H1 (cell line): ENCODE data around the gene RNPS1. TPM values are rescaled to one million over a fixed set of nuclear protein-coding genes. Genes with fewer than 3 reads are reported as not detected.
A peak's percentile ranks its signal among the peaks of the same experiment; 100 is the strongest.

Experiments used
- CTCF ChIA-PET: fragments of 300-600 bp; sonication (Branson Sonifier 250); formaldehyde crosslinking; loops from one replicate; lab custom pipeline; 2021; ENCODE audit not compliant: partially characterized antibody; lab: Charles Lee
- POLR2A ChIA-PET: fragments of 300-600 bp; sonication (Branson Sonifier 250); formaldehyde crosslinking; loops from one replicate; lab custom pipeline; 2021; ENCODE audit warnings: inconsistent platforms; ENCODE audit not compliant: partially characterized antibody; lab: Charles Lee
- DNase-seq, 2 experiments: peaks; one replicate each; pipeline versions ENCODE4 v3.0.0 to v3.0.0-alpha.2; 2010 to 2022; ENCODE audit warnings: low spot score in 2 of 2, low read depth in 1 of 2, mixed read lengths in 1 of 2
- FAIRE-seq: peaks from 2 replicates; lab custom pipeline; 2011; peaks lifted over from hg19 to GRCh38; lab: Jason Lieb, UNC
- H2AFZ ChIP-seq: 2 replicates; pipeline ENCODE4 v1.8.1; 2012; ENCODE audit warnings: low read length, inconsistent platforms
- H2AK5ac ChIP-seq: 2 replicates; pipeline ENCODE4 v1.6.1; 2013; ENCODE audit warnings: low read depth, low read length
- H2BK120ac ChIP-seq: replicated peaks from 2 replicates; pipeline ENCODE3; 2013; ENCODE audit warnings: low read depth, low read length, inconsistent platforms
- H2BK12ac ChIP-seq: 2 replicates; pipeline ENCODE4 v1.6.1; 2013; ENCODE audit warnings: low read depth, low read length
- H2BK15ac ChIP-seq: 2 replicates; pipeline ENCODE4 v1.6.1; 2013; ENCODE audit warnings: low read length
- H2BK20ac ChIP-seq: 2 replicates; pipeline ENCODE4 v1.6.1; 2013; ENCODE audit warnings: low read length
- H2BK5ac ChIP-seq: 2 replicates; pipeline ENCODE4 v1.6.1; 2013; ENCODE audit warnings: low read depth, low read length
- H3K14ac ChIP-seq: 2 replicates; pipeline ENCODE4 v1.6.1; 2013; ENCODE audit warnings: inconsistent platforms; ENCODE audit not compliant: insufficient read length
- H3K18ac ChIP-seq: 2 replicates; pipeline ENCODE4 v1.6.1; 2013; ENCODE audit warnings: low read length; ENCODE audit errors: extremely low read depth
- H3K23ac ChIP-seq: 2 replicates; pipeline ENCODE4 v1.6.1; 2013; ENCODE audit warnings: inconsistent platforms; ENCODE audit not compliant: insufficient read length
- H3K23me2 ChIP-seq: 2 replicates; pipeline ENCODE4 v1.6.1; 2013; ENCODE audit warnings: low read depth, low read length
- H3K27ac ChIP-seq: 2 replicates; pipeline ENCODE4 v1.6.1; 2011; ENCODE audit warnings: low read depth, low read length, inconsistent platforms
- H3K27me3 ChIP-seq, 4 experiments: replicated peaks in 1 of 4; 1 replicate in 1 of 4; 2 replicates in 3 of 4; pipeline versions ENCODE4 v1.6.1 to v1.8.1; 2011 to 2013; ENCODE audit warnings: low read length in 3 of 4, mild to moderate bottlenecking in 3 of 4, inconsistent platforms in 2 of 4, mixed read lengths in 2 of 4, moderate library complexity in 1 of 4; ENCODE audit not compliant: control insufficient read depth in 3 of 4, insufficient read depth in 3 of 4; ENCODE audit errors: extremely low read depth in 1 of 4
- H3K36me3 ChIP-seq, 4 experiments: 2 replicates each; pipeline versions ENCODE4 v1.6.1 to v1.8.1; 2011 to 2013; ENCODE audit warnings: mild to moderate bottlenecking in 4 of 4, low read length in 3 of 4, moderate library complexity in 2 of 4, control low read depth in 1 of 4, inconsistent platforms in 1 of 4; ENCODE audit not compliant: insufficient read depth in 4 of 4, control insufficient read depth in 2 of 4
- H3K4ac ChIP-seq: replicated peaks from 2 replicates; pipeline ENCODE3; 2013; ENCODE audit warnings: low read length, low read depth, mixed read lengths, inconsistent platforms; ENCODE audit not compliant: insufficient read length
- H3K4me1 ChIP-seq, 4 experiments: replicated peaks in 1 of 4; 1 replicate in 1 of 4; 2 replicates in 3 of 4; pipeline versions ENCODE4 v1.6.1 to v1.8.1; 2011 to 2013; ENCODE audit warnings: low read length in 3 of 4, inconsistent platforms in 2 of 4, mixed read lengths in 1 of 4; ENCODE audit not compliant: insufficient read depth in 4 of 4, control insufficient read depth in 3 of 4
- H3K4me2 ChIP-seq, 2 experiments: 2 replicates each; pipeline versions ENCODE4 v1.6.1 to v1.8.1; 2011 to 2013; ENCODE audit warnings: low read depth in 2 of 2, low read length in 2 of 2, control low read depth in 1 of 2, inconsistent platforms in 1 of 2, mild to moderate bottlenecking in 1 of 2; ENCODE audit not compliant: insufficient read depth in 1 of 2
- H3K4me3 ChIP-seq, 4 experiments: fragments of 200-600, 300-600 bp in 1 of 4; sonication (generic), shearing (Covaris generic), sonication (Bioruptor Twin) in 1 of 4; 2 replicates each; pipeline versions ENCODE4 v1.5.1 to v1.8.1; 2011 to 2016; ENCODE audit warnings: low read length in 4 of 4, low read depth in 3 of 4, control low read depth in 2 of 4, inconsistent platforms in 2 of 4, mild to moderate bottlenecking in 2 of 4, mixed read lengths in 1 of 4, moderate library complexity in 1 of 4; ENCODE audit not compliant: insufficient read depth in 2 of 4; ENCODE audit errors: extremely low read depth in 1 of 4
- H3K56ac ChIP-seq: replicated peaks from 2 replicates; pipeline ENCODE3; 2013; ENCODE audit warnings: low read depth, mild to moderate bottlenecking, mixed read lengths, low read length, inconsistent platforms; ENCODE audit not compliant: insufficient read length
- H3K79me1 ChIP-seq: 2 replicates; pipeline ENCODE4 v1.6.1; 2013; ENCODE audit warnings: low read depth, low read length, control low read depth
- H3K79me2 ChIP-seq, 2 experiments: 2 replicates each; pipeline versions ENCODE4 v1.6.1 to v1.8.1; 2012 to 2013; ENCODE audit warnings: low read length in 2 of 2, mild to moderate bottlenecking in 2 of 2, inconsistent platforms in 1 of 2; ENCODE audit not compliant: insufficient read depth in 2 of 2, control insufficient read depth in 1 of 2
- H3K9ac ChIP-seq, 4 experiments: replicated peaks in 1 of 4; 1 replicate in 1 of 4; 2 replicates in 3 of 4; pipeline versions ENCODE4 v1.6.1 to v1.8.1; 2011 to 2013; ENCODE audit warnings: low read depth in 3 of 4, low read length in 3 of 4, control low read depth in 2 of 4, mild to moderate bottlenecking in 2 of 4, moderate library complexity in 2 of 4, inconsistent platforms in 1 of 4; ENCODE audit errors: extremely low read depth in 1 of 4
- H3K9me3 ChIP-seq, 2 experiments: 2 replicates each; pipeline versions ENCODE4 v1.6.1 to v1.8.1; 2012 to 2013; ENCODE audit warnings: mild to moderate bottlenecking in 2 of 2, moderate library complexity in 2 of 2, control low read depth in 1 of 2, inconsistent platforms in 1 of 2, low read depth in 1 of 2, low read length in 1 of 2, mixed read lengths in 1 of 2; ENCODE audit not compliant: insufficient read depth in 2 of 2
- H4K20me1 ChIP-seq, 2 experiments: replicated peaks in 1 of 2; 2 replicates each; pipeline versions ENCODE3 to v1.8.1; 2011 to 2013; ENCODE audit warnings: inconsistent platforms in 2 of 2, low read length in 2 of 2, mild to moderate bottlenecking in 1 of 2; ENCODE audit not compliant: insufficient read depth in 2 of 2, control insufficient read depth in 1 of 2
- H4K5ac ChIP-seq: 2 replicates; pipeline ENCODE4 v1.6.1; 2013; ENCODE audit warnings: low read length, low read depth, mixed read lengths, inconsistent platforms; ENCODE audit not compliant: insufficient read length
- H4K8ac ChIP-seq: 2 replicates; pipeline ENCODE4 v1.8.0; 2013; ENCODE audit warnings: mild to moderate bottlenecking, moderate library complexity, low read length, inconsistent platforms; ENCODE audit not compliant: insufficient read depth; ENCODE audit errors: extremely low read depth
- H4K91ac ChIP-seq: replicated peaks from 2 replicates; pipeline ENCODE3; 2013; ENCODE audit warnings: low read length, mixed read lengths, inconsistent platforms; ENCODE audit not compliant: insufficient read length
- POLR2AphosphoS5 ChIP-seq: IDR thresholded peaks from 2 replicates; pipeline ENCODE4 v1.6.1; 2011; ENCODE audit warnings: low read depth, low read length
- WGBS, 2 experiments: shearing (Covaris generic) in 1 of 2; methylation state at CpG; one replicate each; pipeline versions ENCODE4 v1.1.6 to v1.1.7; 2013 to 2015; ENCODE audit warnings: low lambda C conversion rate in 2 of 2, mixed read lengths in 2 of 2, inconsistent platforms in 1 of 2, low coverage in 1 of 2, missing lambda C conversion rate in 1 of 2; ENCODE audit not compliant: insufficient replicate concordance in 2 of 2, insufficient coverage in 1 of 2, insufficient read length in 1 of 2; ENCODE audit errors: extremely low coverage in 1 of 2, missing lambda C conversion rate in 1 of 2; 5-methylcytosine and 5-hydroxymethylcytosine counted together
- polyA plus RNA-seq, 7 experiments: library from polyadenylated mRNA; depleted of rRNA in 3 of 7; stranded (reverse) in 5 of 7; unstranded in 2 of 7; fragments of >200 nt in 5 of 7; fragments of 200-250 nt in 2 of 7; gene quantifications; 1 replicate in 5 of 7; 2 replicates in 1 of 7; 4 replicates in 1 of 7; pipeline versions ENCODE4 v1.2.1 to v1.2.3, GENCODE V29; 2011 to 2013; ENCODE audit warnings: missing spikeins in 2 of 7, mixed read lengths in 2 of 7
- total RNA-seq: library from RNA; stranded (reverse); fragmentation: NEBNext Ultra II Directional; extraction: Animal tissue kit (Norgen Biotek cat#: 25700); gene quantifications from 2 replicates; pipeline ENCODE4 v1.2.1, GENCODE V29; 2021

Gene RNPS1
- total and polyA plus RNA-seq, 2 of the 8 experiments (the other 6 are each of a cell fraction or from before 2014, with no cell fraction given), result 330 to 350 TPM

- ChIA-PET CTCF (interaction anchor here (0.6 to 1.8 kb wide), 7 partner anchors 10 to 458 kb away, joined by 3 to 5 read pairs (median 3); no protein-coding TSS in a partner anchor), POLR2A (interaction anchor here (0.6 to 13.9 kb wide), 10 partner anchors 9 to 192 kb away, joined by 3 to 228 read pairs (median 4); partner anchors contain the start of genes DNASE1L2, PGP, RNPS1 and TRAF7)
- Histone ChIP-seq H2AFZ (no peak overlapping the region), H3K9me3 (no peaks in the 10 kb centered on the region), H3K27me3 (no peaks in the 10 kb centered on the region), H4K8ac (no peak overlapping the region), H3K36me3 (peaks cover 48 to 96% (median 75%) of the 10 kb centered on the region in 4 experiments), H3K4me2 (no peak overlapping the region), H2BK12ac (no peak overlapping the region), H2BK15ac (no peak overlapping the region), H3K4ac (no peak overlapping the region), H3K4me1 (no peaks in the 10 kb centered on the region; a peak in 1 of 7 replicates), H2BK120ac (no peak overlapping the region), H2AK5ac (no peak overlapping the region), H3K23ac (no peak overlapping the region), H3K79me2 (peaks cover 7 to 33% of the 10 kb centered on the region in 2 experiments; a peak in 3 of 4 replicates), H3K23me2 (0 out of 2 replicates have a peak, but pooled peaks cover 2% of the 10 kb centered on the region), H3K14ac (no peak overlapping the region), H4K91ac (no peak overlapping the region), H3K9ac (no peak overlapping the region), H3K79me1 (peaks cover 4% of the 10 kb centered on the region), H3K56ac (no peak overlapping the region), H4K20me1 (peaks cover 16 to 20% of the 10 kb centered on the region in 2 experiments), H3K4me3 (no peak overlapping the region), H3K18ac (no peak overlapping the region), H2BK20ac (no peak overlapping the region), H2BK5ac (no peak overlapping the region), H3K27ac (no peak overlapping the region), H4K5ac (no peak overlapping the region)
- FAIRE-seq (no peak), DNase-seq (no peak)
- 92% methylated on average over 6 of the region's 6 CpGs; no CpG with 5 or more reads in 1 of the 2 experiments for WGBS, 2 experiments
- peak; percentile 31; the same call in 1 of the 2 replicates for TF ChIP-seq POLR2AphosphoS5
These were observed 10.2 kb downstream of the RNPS1 start for GRCh38 chr16:2257726-2258125.
